DOHH2 (cell line): ENCODE results near the gene PCGF3.

ENCODE experiments used
- CTCF ChIP-seq: fragments of 200-600 bp; sonication (generic); IDR thresholded peaks from one replicate; pipeline ENCODE4 v1.5.1; 2014; ENCODE audit warnings: antibody characterized with exemption, mild to moderate bottlenecking, low read depth, low read length; ENCODE audit not compliant: poor library complexity, severe bottlenecking
- EZH2phosphoT487 ChIP-seq: fragments of 200-600 bp; sonication (generic); IDR thresholded peaks from 2 replicates; pipeline ENCODE4 v1.6.1; 2017; ENCODE audit warnings: borderline replicate concordance, mild to moderate bottlenecking, antibody characterized with exemption, low read length, moderate library complexity, mixed read lengths

DNA sequence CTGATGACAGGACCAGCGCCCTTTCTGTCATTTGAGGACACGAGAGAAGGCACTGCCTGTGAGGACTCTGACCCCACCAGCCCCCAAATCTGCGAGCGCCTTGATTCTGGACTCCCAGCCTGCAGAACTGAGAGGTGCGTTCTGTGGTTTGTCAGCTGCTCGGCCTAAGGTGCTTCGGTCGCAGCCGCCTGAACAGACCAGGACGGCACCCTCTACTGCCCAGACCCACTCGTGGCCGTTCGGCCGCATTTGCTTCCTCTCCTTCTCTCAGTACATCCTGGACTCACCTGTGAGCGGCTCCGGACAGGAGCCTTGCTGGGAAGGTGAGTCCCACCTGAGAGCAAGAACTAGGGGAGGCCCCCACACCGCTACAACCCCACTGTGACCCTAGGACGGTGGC, 8.5 kb downstream of the PCGF3 start:
- no peak for TF ChIP-seq EZH2phosphoT487
- TF ChIP-seq CTCF = no peak
